HFFc6 (cell line): ENCODE data around the gene PACS2. TPM values are rescaled to one million over a fixed set of nuclear protein-coding genes. Genes with fewer than 3 reads are reported as not detected.
A peak's percentile ranks its signal among the peaks of the same experiment; 100 is the strongest.

Source experiments
- DNase-seq: peaks from one replicate; pipeline ENCODE4 v3.0.0-alpha.2; 2018
- H3K27ac Mint-ChIP-seq: 2 replicates; pipeline ENCODE4 v1.8.0; 2020; ENCODE audit warnings: mild to moderate bottlenecking, mixed read lengths
- H3K27me3 Mint-ChIP-seq: 2 replicates; pipeline ENCODE4 v1.8.0; 2021; ENCODE audit warnings: mild to moderate bottlenecking, moderate library complexity, mixed read lengths; ENCODE audit not compliant: insufficient read depth
- H3K36me3 Mint-ChIP-seq: 2 replicates; pipeline ENCODE4 v1.8.0; 2021; ENCODE audit warnings: low read depth, mixed read lengths
- H3K4me1 Mint-ChIP-seq: 2 replicates; pipeline ENCODE4 v1.8.0; 2020; ENCODE audit warnings: low read depth, mixed read lengths
- H3K4me3 Mint-ChIP-seq: 2 replicates; pipeline ENCODE4 v1.8.0; 2020; ENCODE audit warnings: mild to moderate bottlenecking, moderate library complexity, mixed read lengths
- H3K9me3 Mint-ChIP-seq: 2 replicates; pipeline ENCODE4 v1.8.0; 2020; ENCODE audit warnings: mild to moderate bottlenecking, mixed read lengths
- long read RNA-seq: library from polyadenylated mRNA; unstranded; transcript quantifications from one replicate; pipeline ENCODE4 v2.0.0, GENCODE V29; 2019
- total RNA-seq, 6 experiments: library from RNA; stranded (reverse); fragmentation: NEBNext Ultra II Directional; extraction: Animal tissue kit (Norgen Biotek cat#: 25700); gene quantifications; 2 replicates in 1 of 6; 3 replicates in 5 of 6; pipeline ENCODE4 v1.2.3, GENCODE V29; 2021
- TF ChIP-seq, protein P1 (sequence below): fragments of 200-600 bp; sonication (generic); IDR thresholded peaks from 2 replicates; pipeline ENCODE4 v1.5.0; 2021; ENCODE audit warnings: antibody characterized with exemption, mild to moderate bottlenecking

PACS2 gene
- 10 to 100 TPM; 33.5 to 38.5 (median 35.2) TPM for total RNA-seq
- long read RNA-seq, partial matches to known transcripts = 5 of 12 reads
- long read RNA-seq, other reads (novel, unspliced or antisense) = 7 of 12 reads

DNA sequence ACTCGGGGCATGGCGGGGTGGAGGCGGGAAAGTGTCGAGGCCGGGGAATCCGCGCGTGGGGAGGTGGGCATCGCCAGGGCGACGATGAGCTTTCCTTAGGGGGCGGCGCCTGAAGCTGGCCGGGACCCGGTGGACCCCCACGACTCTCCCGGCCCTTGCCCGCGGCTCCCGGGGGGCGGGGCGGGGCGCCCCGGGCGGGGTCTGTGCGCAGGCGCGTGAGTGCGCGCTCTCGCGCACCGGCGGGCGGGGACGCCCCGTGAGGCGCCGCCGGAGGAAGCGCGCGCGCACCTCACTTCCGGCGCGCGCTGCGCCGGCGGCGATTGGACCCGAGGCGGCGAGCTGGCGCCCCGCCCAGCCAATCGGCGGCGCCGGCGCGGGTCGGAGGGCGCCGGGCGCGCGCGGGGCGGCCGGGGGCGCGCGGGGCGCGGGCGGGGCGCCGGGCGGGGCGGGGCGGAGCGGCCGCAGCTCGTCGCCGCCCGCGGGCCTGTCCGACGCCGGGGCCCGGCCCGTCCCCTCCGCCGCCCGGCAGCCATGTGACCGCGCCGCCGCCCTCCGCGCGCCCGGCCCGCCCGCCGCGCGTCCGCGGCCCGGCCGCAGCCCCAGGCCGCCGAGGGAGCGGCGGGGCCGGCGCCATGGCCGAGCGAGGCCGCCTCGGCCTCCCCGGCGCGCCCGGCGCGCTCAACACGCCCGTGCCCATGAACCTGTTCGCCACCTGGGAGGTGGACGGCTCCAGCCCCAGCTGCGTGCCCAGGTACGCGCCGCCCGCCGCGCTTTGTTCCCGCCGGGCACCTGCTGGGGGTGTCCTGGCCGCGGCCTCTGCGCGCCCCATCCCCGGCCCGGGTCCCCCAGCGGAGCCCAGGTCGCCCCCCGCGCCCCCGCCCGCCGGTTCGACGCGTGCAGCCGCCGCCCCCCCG, at the start of gene PACS2:
TSS of gene PACS2 (plus strand) at position 462 of the 914 bp plus-strand sequence. CDS start at position 633, 171 bp downstream.
- H3K36me3 Mint-ChIP-seq = no peaks in the 10 kb centered on the region
- peak; percentile 38 for DNase-seq
- H3K27me3 Mint-ChIP-seq = no peaks in the 10 kb centered on the region; the same call in 1 of the 2 replicates
- peak within 1 kb of the TSS; percentile 88 for H3K4me3 Mint-ChIP-seq
- H3K27ac Mint-ChIP-seq = peak within 1 kb of the TSS; percentile 74
- TF ChIP-seq, protein P1, sequence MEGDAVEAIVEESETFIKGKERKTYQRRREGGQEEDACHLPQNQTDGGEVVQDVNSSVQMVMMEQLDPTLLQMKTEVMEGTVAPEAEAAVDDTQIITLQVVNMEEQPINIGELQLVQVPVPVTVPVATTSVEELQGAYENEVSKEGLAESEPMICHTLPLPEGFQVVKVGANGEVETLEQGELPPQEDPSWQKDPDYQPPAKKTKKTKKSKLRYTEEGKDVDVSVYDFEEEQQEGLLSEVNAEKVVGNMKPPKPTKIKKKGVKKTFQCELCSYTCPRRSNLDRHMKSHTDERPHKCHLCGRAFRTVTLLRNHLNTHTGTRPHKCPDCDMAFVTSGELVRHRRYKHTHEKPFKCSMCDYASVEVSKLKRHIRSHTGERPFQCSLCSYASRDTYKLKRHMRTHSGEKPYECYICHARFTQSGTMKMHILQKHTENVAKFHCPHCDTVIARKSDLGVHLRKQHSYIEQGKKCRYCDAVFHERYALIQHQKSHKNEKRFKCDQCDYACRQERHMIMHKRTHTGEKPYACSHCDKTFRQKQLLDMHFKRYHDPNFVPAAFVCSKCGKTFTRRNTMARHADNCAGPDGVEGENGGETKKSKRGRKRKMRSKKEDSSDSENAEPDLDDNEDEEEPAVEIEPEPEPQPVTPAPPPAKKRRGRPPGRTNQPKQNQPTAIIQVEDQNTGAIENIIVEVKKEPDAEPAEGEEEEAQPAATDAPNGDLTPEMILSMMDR = no peak
- no peaks in the 10 kb centered on the region for H3K9me3 Mint-ChIP-seq
- peaks cover 34% of the 10 kb centered on the region for H3K4me1 Mint-ChIP-seq

DNA sequence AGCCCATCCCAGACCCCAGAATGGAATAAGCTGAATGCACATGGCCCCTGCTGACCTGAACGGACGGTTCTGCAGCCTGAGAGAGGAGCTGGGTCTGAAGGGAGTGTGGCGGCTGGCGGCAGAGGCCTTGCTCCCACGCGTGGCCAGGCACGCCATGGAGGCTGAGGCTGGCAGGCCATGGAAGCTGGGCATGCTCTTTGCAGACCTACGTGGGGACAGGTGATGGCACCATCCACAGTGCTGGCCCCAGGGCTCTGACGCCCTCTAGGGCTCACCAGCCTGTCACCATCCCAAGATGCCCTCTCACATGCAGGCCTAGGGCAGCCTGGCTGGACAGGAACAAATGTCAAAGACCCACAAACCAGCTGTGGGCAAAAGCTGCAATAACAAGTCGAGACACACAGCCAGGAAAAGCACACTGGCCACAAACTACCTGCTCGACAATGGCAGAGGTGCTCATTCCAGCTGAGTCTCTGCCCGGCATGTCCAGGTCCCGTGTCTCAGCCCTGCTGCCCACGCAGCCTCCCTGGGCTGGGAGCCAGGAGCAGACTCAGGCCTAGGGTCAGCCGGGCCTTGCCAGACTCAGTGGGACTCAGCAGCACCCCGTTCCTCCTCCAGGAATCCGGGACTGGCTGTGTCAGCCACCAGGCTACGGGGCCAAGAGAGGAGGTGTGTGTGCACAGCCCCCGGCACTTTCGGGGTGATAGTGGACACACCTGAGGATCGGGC, 46.6 kb upstream of the PACS2 start:
- no peaks in the 10 kb centered on the region for H3K9me3 Mint-ChIP-seq
- no peak for DNase-seq
- no peak overlapping the region for H3K27ac Mint-ChIP-seq
- H3K4me1 Mint-ChIP-seq = no peaks in the 10 kb centered on the region
- peaks cover 5% of the 10 kb centered on the region; the same call in 1 of the 2 replicates for H3K36me3 Mint-ChIP-seq
- H3K27me3 Mint-ChIP-seq = no peaks in the 10 kb centered on the region
- no peak overlapping the region for H3K4me3 Mint-ChIP-seq
- TF ChIP-seq, protein P1 = no peak

DNA sequence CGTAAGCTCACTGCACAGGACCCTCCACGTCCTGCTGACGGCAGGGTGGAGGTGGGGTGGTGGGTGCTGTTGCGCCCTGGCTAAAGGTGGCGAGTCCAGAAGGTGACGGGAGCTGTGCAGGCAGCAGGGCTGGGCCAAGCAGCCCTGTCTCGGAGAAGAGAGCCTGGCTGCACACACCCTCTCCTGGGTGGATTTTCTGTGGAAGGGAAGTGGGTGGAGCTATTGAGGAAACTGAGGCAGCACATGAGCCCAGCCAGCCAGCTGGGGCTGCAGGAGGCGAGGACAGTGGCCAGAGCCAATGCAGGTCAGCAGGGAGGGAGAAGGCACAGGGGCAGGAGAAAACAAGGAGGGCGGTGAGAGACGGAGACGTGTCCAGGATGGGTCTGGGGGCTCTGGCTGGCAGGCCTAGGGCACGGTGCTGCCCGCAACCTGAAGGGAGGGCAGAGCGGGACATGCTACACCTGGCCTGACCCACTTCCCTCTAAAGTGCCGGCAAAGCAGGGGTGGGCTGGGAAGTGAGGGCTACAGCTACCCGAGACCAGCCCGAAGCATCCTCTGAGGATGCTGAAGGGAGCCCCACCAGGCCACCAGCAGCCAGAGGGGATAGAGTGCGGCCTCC, 45.7 kb upstream of the PACS2 start:
- H3K27ac Mint-ChIP-seq = no peak overlapping the region
- TF ChIP-seq, protein P1 = no peak
- DNase-seq = no peak
- H3K4me3 Mint-ChIP-seq = no peak overlapping the region
- H3K4me1 Mint-ChIP-seq = no peaks in the 10 kb centered on the region
- no peaks in the 10 kb centered on the region; the same call in 1 of the 2 replicates for H3K27me3 Mint-ChIP-seq
- peaks cover 4% of the 10 kb centered on the region; the same call in 1 of the 2 replicates for H3K36me3 Mint-ChIP-seq
- H3K9me3 Mint-ChIP-seq = no peaks in the 10 kb centered on the region

DNA sequence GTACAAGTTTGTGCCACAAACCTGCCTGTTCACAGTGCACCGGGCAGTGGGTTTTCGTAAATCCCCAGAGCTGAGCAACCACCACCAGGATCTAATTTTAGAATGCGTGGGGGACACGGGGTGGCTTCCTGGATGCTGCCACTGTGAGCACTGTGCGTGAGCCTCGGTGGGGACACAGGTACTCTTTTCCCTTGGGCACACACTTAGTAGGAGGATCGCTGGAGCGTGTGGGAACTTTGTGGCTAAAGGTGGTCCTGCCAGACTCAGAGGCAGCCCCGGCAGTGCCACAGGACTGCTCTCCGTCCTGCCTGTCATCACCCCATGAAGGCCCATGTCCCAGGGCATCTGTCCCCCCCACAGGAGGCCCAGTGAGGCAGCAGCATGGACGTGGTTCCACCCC, 45.1 kb upstream of the PACS2 start:
- no peak overlapping the region for H3K27ac Mint-ChIP-seq
- H3K4me3 Mint-ChIP-seq = no peak overlapping the region
- DNase-seq = no peak
- H3K9me3 Mint-ChIP-seq = no peaks in the 10 kb centered on the region
- H3K27me3 Mint-ChIP-seq = no peaks in the 10 kb centered on the region; the same call in 1 of the 2 replicates
- H3K36me3 Mint-ChIP-seq = no peaks in the 10 kb centered on the region
- no peaks in the 10 kb centered on the region for H3K4me1 Mint-ChIP-seq
- TF ChIP-seq, protein P1 = no peak

DNA sequence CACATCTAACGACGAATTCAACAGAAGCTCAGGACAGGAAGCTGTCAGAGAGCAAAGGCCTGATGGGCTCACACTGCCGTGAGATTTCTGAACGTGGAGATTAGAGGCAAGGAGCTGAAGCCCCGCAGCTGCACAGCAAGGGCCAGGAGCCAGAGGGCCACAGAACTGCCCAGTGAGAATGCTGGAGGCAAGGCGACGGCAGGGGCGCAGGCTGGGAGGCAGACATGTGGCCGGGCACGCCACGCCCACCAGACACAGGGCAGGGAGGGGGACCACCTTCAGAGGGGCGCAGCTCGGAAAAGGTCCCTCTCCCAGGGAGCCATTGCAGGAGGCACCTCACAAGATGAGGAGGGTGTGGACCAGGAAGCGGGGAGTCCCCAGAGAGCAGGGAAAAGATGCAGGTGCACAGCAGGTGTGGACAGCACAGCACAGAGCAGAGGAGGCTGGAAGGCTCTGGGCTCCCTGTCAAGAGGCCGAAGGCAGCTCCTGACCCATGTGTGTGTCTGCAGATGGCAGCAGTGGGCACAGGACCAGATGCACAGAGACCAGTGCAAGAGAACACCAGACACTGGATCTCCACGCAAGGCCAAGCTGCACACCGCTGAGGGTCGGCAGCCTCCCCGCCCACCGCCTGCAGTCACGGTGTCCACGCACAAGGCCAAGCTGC, 43.2 kb upstream of the PACS2 start:
- Mint-ChIP-seq H3K27me3 (no peaks in the 10 kb centered on the region; the same call in 1 of the 2 replicates), H3K36me3 (no peaks in the 10 kb centered on the region), H3K9me3 (no peaks in the 10 kb centered on the region), H3K4me1 (peaks cover 8% of the 10 kb centered on the region), H3K27ac (no peak overlapping the region), H3K4me3 (no peak overlapping the region)
- no peak for DNase-seq
- TF ChIP-seq, protein P1 = no peak
